Panc1 (cell line): ENCODE results near the gene EYA2.

Experiments used
- POLR2AphosphoS5 ChIP-seq: IDR thresholded peaks from 2 replicates; pipeline ENCODE4 v1.6.1; 2012; ENCODE audit warnings: mild to moderate bottlenecking, low read depth, low read length, moderate library complexity
- REST ChIP-seq, 2 experiments: IDR thresholded peaks; 2 replicates each; pipeline ENCODE4 v1.6.1; 2011 to 2012; ENCODE audit warnings: low read depth in 2 of 2, control low read depth in 1 of 2, low read length in 1 of 2, mild to moderate bottlenecking in 1 of 2, moderate library complexity in 1 of 2; ENCODE audit not compliant: insufficient read depth in 1 of 2
- SIN3A ChIP-seq: IDR thresholded peaks from 2 replicates; pipeline ENCODE4 v1.6.1; 2012; ENCODE audit warnings: low read depth, mild to moderate bottlenecking, low read length, moderate library complexity, borderline replicate concordance; ENCODE audit not compliant: insufficient read depth
- TCF7L2 ChIP-seq: IDR thresholded peaks from 2 replicates; pipeline ENCODE4 v1.6.1; 2011; ENCODE audit warnings: mild to moderate bottlenecking, low read depth, low read length, inconsistent platforms
- TF ChIP-seq, protein P1 (sequence below): fragments of 450-650 bp; IDR thresholded peaks from 2 replicates; pipeline ENCODE4 v1.5.1; 2017; ENCODE audit warnings: mild to moderate bottlenecking

- TF ChIP-seq, protein P1, sequence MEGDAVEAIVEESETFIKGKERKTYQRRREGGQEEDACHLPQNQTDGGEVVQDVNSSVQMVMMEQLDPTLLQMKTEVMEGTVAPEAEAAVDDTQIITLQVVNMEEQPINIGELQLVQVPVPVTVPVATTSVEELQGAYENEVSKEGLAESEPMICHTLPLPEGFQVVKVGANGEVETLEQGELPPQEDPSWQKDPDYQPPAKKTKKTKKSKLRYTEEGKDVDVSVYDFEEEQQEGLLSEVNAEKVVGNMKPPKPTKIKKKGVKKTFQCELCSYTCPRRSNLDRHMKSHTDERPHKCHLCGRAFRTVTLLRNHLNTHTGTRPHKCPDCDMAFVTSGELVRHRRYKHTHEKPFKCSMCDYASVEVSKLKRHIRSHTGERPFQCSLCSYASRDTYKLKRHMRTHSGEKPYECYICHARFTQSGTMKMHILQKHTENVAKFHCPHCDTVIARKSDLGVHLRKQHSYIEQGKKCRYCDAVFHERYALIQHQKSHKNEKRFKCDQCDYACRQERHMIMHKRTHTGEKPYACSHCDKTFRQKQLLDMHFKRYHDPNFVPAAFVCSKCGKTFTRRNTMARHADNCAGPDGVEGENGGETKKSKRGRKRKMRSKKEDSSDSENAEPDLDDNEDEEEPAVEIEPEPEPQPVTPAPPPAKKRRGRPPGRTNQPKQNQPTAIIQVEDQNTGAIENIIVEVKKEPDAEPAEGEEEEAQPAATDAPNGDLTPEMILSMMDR, result no peak
- TF ChIP-seq REST (IDR thresholded peaks at IDR 0.05; ENCODE audit: insufficient read depth in 1 of 2, low read depth in 2 of 2, low read length in 1 of 2) (no peak), POLR2AphosphoS5 (no peak), SIN3A (no peak), TCF7L2 (no peak)
These were observed 133.8 kb downstream of the EYA2 start for GRCh38 chr20:47028487-47028886.
